T-helper 9 cell (primary cell): Measurements from ENCODE around the gene SCAND1.
"Not testable (repeated sequence)": the region's sequence is repeated elsewhere in the genome, so short reads cannot be mapped to it uniquely, and the experiment has no call there.

Experiments used
- DNase-seq: peaks from one replicate; pipeline ENCODE4 v3.0.0-alpha.2; 2020

SCAND1 gene

DNA sequence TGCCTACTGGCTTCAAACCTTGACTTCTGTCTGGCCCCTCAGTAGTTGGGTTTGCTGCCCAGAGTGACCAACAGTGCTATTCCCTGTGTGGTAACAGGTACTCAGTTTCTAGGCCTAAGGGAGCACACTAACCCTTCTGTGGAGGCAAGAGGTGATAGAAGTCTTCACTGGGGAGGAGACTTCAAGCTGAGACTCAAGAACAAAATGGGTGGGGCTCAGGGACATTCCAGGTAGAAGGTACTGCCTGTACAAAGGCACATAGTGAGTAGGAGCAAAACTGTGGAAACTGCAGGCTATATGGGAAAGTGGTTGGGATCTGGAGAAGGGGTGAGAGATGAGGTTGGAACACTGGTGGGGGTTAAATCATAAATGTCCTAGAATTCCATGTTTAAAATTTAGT lies 2.3 kb upstream of the SCAND1 start:
- no peak for DNase-seq

DNA sequence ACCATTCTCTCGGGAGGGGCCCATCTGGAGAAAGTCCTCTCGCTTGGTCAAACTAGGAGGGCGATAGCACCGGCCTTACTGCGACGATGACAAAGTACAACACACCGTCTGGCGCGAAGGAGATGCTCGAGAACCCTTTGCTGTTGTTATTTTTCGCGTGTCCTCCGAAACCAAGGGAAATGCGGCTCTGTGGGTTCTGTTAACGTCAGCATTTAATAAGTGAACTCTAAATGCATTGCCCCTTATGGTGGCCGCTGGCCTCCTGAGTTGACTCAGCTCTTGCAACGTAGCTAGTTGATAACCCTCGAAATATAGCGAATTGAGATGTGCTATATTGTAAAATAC lies 577 bp upstream of the SCAND1 start:
- DNase-seq, result peak; percentile 18

DNA sequence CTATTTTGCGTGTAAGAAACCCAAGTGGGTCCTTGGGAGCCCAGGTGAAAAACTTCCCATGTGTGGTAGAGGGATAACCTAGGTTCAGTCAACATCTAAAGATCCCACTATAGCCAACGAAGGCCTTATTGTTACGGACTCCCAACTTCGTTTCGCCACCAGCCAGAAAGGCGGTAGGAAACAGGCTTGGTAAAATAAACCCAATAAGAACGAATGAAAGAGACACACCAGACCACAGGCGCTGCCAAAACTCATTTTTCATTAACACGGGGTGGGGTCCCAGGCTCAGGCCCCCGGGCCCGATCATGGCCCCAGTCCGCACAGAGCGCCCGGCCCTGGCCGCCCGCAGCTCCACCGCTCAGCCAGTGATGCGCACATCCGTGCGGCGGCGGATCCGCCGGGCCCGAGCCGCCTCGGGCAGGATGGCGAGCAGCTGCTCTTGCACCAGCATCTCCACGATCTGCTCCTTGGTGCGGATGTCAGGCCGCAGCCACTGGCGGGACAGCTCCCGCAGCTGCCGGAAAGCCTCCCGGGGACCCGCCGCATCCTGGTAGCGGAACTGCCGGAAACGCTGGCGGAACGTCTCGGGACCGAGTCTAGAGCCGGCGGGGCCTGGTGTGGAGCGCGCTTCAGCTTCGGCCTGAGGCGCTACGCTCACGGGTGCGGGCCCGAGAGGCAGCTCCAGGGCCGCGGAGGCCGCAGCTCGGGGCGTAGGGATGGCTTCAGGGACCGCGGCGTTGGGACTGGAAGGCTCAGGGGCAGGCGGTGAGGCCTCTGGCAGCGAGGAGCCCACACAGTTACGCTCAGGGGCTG lies 709 bp downstream of the SCAND1 start:
- DNase-seq, result peak; percentile 61

- no peak for DNase-seq
Measured at GRCh38 chr20:35952480-35953386, 1.6 kb downstream of the SCAND1 start.

DNA sequence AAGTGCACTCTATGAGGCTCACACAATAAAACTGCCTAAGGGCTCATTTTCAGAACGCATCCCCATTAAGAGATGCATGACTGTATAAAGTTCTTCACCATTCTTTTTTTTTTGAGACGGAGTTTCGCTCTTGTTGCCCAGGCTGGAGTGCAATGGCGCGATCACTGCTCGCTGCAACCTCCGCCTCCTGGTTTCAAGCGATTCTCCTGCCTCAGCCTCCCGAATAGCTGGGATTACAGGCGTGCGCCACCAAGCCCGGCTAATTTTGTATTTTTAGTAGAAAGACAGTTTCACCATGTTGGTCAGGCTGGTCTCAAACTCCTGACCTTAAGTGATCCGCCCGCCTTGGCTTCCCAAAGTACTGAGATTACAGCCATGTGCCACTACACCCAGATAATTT lies 2.2 kb downstream of the SCAND1 start:
- DNase-seq, result not testable (repeated sequence)

GRCh38 chr20:35950093-35950492 lies 4.2 kb downstream of the SCAND1 start:
- DNase-seq, result no peak

GRCh38 chr20:35947907-35948306 lies 6.4 kb downstream of the SCAND1 start:
- no peak for DNase-seq

DNA sequence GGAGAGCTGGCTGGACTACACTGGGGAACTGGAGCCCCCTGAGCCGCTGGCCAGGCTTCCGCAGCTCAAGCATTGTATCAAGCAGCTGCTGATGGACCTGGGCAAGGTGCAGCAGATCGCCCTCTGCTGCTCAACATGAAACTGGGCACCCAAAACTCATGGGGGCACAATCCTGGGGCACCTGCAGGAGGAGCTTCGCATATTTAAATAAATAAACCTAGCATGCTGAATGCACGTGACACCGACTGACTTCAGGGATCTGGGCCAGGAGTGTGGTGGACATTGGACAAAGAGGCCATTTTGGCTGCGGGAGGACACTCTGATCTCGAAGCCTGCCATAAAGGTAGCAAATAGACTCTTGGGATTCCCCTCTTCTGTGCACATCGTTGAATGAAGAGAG lies 6.8 kb downstream of the SCAND1 start:
- no peak for DNase-seq

- DNase-seq, result no peak
Measured at GRCh38 chr20:35942243-35942642, 12.1 kb downstream of the SCAND1 start.

DNA sequence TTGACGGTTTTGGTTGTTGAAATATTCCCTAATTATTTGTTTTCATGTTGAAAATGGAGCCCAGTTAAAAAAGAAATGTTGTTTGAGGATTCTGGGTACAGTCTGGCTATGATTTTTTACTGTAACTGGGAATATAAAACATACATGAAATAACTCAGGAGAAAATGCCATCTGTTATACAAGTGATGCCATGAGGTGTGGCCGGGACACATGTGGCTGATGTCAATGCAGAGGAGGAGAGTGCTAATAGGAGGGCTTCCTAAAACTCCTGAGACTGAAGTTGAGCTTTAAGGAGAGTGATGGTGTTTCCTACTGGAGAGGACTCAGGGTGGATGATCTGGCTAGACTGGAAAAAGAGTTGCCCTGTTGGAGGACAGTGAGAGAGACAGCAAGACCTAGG lies 12.7 kb downstream of the SCAND1 start:
- DNase-seq, result no peak

DNA sequence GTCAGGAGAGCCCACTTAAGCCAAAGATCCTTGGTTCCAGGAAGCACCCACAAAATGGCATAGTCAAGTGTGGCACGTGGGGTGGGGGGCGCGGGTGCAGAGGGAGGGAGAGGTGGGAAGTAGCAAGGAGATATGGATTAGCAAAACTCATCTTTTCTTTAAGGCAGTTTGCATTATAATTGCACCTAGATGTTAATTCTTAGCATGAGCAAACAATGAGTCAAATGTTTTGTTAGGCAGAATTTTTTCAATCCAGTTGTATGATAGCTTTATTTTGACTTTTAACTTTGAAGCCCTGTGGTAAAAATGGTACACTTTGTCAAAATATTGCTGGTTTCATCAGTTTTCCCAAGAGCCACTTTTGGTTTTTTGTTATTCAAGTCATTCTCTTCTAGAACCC lies 15.0 kb downstream of the SCAND1 start:
- no peak for DNase-seq

DNA sequence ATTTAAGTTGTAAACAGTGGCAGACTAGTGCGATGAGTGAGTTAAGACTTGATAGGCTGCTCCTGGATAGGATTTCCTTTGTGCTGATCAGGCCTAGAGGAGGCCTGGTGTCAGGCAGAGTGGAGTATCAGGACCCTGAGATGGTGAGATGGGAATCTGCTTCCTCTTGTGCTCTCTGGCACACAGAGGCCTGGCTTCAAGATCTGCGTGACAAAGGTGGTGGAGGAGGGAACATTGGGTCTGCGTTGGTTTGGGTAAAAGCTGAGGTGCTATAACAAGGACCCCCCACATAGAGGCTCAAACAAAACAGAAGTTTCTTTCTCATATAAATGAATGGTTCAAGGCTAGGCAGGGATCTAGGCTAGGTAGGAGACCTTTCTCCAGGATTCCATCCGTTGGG lies 20.3 kb downstream of the SCAND1 start:
- no peak for DNase-seq

GRCh38 chr20:35929301-35929700 lies 25.0 kb downstream of the SCAND1 start:
- no peak for DNase-seq

GRCh38 chr20:35920523-35920922 lies 33.8 kb downstream of the SCAND1 start:
- DNase-seq, result no peak

GRCh38 chr20:35918021-35918420 lies 36.3 kb downstream of the SCAND1 start:
- no peak for DNase-seq

DNA sequence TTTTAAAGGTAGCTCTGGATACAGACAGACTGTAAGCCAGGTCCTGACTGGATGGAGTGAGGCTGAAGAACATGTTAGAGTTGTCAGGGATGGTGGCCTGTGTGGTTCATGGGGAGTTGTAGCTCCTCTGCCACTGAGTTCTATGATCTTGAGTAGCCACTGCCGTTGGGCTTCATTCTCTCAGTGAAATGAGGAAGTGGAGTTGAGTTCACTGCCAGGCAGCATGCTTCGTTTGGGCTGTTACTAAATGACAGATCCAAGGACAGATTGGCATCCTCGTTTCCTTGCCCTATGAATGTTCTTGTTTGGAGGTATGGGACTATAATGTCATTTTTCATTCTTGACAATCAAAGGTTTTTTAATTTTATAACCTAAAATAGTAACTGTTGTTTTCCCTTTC lies 37.2 kb downstream of the SCAND1 start:
- DNase-seq, result no peak

GRCh38 chr20:35912881-35913280 lies 41.4 kb downstream of the SCAND1 start:
- DNase-seq, result no peak

- DNase-seq, result no peak
Measured at GRCh38 chr20:35910254-35910653, 44.0 kb downstream of the SCAND1 start.

DNA sequence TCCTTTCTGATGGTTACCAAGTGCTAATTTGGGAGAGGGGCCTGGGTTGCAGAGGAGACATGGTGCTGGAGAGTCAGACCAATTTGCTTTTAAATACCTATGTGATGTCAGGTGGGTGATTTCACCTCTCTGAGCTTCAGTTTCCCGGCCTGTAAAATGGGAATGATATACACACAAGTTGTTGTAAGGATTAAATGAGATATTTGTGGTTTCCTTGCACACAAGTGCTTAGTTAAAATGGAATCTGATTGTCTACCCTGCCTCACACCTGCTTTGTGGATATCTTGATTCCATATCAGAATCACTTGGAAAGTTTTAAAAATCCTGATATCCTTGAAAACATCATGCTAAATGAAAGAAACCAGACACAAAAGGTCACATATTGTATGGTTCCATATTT lies 44.5 kb downstream of the SCAND1 start:
- DNase-seq, result no peak

- no peak for DNase-seq
Measured at GRCh38 chr20:35909176-35909575, 45.1 kb downstream of the SCAND1 start.

DNA sequence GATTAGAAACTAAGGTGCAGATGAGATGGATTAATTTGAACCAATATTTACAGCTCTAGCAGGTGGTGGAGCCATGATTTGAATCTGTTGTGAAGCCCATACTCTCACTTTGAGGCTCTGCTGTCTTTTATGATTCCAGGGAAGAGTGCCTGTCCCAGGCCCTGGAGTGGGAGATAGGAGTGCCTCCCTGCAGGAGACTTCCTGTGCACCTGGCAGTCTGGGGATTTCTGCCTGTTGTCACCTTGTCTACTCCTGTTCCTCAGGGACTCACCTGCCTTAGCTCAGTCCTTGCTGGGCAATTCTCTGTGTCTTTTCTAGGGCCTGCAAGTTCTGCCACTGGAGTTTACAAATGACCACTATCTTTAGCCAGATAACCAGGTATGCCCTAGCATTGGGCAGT lies 46.3 kb downstream of the SCAND1 start:
- DNase-seq, result no peak

DNA sequence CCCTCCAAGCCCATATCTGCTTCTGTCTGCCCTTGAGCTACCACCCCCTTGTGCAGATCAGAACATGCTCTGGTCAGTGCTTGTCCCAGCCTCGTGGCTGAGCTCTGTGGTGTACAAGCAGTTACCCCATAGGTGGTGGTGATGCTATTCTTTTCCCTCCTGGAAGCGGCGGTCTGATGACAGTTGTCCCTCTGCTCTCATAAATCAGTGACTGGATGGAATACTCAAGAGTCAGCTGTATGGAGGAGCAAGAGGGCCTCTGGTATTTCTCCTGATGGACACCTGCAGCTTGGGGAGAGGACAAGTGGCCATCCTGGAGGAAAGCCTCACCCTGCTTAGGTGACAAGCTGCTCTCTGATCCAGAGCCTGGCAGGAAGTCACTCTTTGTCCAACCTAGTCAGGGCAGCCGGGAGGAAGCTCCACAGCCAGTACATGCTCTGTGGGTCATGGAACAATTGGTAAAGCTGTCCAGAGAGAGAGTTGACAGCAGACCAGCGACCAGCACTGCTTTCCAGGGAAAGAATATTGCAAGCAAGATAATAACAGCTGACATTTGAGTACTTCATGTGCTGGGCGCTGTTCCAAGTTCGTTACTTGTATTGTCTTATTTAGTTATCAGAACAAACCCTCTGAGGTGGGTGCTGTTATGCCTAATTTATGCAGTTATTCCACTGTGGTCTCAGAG lies 47.1 kb downstream of the SCAND1 start:
- DNase-seq, result no peak

DNA sequence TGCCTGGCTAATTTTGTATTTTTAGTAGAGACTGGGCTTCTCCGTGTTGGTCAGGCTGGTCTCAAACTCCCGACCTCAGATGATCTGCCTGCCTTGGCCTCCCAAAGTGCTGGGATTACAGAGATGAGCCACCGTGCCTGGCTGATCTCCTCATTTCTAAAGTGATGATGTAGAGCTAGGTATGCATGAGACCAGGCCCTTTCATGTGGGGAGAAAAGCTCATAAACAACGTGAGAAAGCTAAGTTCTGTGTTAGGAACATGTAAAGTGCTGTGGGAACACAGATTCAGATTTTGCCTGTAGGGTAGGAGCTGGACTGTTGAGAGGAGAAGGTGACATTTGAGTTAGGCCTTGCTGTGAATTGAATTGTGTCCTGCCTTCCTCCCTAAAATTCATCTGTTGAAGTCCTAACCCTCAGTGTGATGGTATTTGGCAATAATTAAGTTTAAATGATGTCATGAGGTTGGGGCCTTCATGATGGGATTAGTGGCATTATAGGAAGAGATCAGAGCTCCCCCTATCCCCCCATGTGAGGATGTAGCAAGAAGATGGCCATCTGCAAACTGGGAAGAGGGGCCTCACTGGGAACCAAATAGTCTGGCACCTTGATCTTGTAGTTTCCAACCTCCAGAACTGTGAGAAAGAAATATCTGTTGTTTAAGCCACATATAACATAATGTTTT lies 49.2 kb downstream of the SCAND1 start:
- no peak for DNase-seq
